Measurements from ENCODE around the gene FAM187B.

DNA sequence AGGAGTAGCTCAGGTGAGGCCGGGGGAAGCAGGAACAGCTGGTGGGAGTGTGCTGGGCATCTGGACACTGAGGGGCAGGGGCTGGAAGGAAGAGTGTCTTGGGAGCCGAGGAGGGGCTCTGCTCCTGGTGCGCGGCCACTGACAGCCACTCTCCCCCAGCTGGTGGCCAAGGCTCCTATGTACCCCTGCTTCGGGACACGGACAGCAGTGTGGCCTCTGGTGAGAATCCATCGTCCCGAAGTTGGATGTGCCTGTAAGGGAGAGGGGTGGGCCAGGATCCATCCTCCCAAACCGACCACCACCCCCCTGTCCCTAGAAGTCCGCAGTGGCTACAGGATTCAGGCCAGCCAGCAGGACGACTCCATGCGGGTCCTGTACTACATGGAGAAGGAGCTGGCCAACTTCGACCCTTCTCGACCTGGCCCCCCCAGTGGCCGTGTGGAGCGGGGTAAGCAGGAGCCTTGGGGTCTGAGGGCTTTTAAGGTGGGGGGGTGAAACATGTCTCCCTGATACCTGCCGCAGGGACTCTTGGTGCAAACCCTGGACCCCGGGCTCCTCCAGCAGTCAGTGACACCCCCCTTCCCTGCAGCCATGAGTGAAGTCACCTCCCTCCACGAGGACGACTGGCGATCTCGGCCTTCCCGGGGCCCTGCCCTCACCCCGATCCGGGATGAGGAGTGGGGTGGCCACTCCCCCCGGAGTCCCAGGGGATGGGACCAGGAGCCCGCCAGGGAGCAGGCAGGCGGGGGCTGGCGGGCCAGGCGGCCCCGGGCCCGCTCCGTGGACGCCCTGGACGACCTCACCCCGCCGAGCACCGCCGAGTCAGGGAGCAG is 38.2 kb upstream of the FAM187B start:
- TF ChIP-seq, protein P1, sequence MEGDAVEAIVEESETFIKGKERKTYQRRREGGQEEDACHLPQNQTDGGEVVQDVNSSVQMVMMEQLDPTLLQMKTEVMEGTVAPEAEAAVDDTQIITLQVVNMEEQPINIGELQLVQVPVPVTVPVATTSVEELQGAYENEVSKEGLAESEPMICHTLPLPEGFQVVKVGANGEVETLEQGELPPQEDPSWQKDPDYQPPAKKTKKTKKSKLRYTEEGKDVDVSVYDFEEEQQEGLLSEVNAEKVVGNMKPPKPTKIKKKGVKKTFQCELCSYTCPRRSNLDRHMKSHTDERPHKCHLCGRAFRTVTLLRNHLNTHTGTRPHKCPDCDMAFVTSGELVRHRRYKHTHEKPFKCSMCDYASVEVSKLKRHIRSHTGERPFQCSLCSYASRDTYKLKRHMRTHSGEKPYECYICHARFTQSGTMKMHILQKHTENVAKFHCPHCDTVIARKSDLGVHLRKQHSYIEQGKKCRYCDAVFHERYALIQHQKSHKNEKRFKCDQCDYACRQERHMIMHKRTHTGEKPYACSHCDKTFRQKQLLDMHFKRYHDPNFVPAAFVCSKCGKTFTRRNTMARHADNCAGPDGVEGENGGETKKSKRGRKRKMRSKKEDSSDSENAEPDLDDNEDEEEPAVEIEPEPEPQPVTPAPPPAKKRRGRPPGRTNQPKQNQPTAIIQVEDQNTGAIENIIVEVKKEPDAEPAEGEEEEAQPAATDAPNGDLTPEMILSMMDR (IDR thresholded peaks at IDR 0.05; ENCODE audit: poor library complexity): no peak
- TF ChIP-seq EZH2phosphoT487 (IDR thresholded peaks at IDR 0.05; ENCODE audit: low read depth, severe bottlenecking, unreplicated experiment): no peak
- no peak for TF ChIP-seq EZH2 (IDR thresholded peaks at IDR 0.05; ENCODE audit: borderline replicate concordance)

All from hepatocyte (in vitro differentiated cells).